ENCODE data around the gene WASF3.

Gene WASF3

DNA sequence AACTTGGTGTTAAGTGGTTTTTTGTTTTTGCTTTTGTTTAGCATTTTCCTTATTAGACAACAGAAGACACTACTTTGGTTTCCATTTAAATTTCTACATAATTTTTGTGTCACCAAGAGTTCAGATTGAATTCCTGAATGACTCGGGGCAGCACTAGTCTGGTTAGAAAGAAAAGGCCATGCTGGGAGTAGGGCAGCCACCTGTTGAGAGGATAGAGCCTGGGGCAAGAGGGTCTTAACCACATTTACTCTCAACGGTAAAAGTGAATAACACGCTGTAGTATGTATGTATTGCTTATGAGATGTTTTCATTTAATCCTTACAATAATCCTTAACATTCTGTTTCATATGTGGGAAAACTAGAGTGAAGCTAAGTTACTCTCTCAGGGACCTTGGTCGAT, 131.5 kb downstream of the WASF3 start:
- FAIRE-seq = no peak

DNA sequence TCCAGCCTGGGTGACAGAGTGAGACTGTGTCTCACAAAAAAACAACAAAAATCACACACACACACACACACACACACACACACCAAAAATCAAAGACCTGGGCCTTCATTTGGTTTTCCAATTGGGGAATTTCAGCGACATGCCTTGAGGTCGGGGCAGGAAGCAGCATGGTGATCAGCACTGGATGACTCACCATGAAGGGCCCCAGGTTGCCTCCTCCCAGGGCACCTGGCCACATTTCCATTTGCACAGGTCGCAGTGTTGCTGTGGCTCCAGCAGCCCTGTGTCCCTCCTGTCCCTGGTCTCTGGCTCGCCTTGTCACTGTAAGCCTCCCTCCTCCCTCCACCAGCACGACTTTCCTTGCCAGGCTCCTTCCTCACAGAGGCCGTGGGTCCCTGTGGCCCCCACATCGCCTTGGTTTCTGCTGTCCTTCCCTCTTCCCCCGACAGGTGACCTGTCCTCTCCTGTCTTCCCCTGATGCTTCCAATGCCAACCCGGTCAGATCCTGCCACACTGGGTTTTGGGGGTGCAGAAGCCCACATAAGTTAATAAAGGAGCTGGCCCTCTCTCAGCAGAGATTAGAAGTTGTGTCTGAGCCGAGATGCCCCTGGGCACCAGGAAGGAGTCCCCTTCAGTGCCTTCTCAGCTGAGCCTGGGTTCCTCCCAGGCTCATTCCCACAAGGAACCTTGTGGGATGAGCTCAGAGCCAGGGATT, 136.4 kb downstream of the WASF3 start:
- FAIRE-seq = no peak

DNA sequence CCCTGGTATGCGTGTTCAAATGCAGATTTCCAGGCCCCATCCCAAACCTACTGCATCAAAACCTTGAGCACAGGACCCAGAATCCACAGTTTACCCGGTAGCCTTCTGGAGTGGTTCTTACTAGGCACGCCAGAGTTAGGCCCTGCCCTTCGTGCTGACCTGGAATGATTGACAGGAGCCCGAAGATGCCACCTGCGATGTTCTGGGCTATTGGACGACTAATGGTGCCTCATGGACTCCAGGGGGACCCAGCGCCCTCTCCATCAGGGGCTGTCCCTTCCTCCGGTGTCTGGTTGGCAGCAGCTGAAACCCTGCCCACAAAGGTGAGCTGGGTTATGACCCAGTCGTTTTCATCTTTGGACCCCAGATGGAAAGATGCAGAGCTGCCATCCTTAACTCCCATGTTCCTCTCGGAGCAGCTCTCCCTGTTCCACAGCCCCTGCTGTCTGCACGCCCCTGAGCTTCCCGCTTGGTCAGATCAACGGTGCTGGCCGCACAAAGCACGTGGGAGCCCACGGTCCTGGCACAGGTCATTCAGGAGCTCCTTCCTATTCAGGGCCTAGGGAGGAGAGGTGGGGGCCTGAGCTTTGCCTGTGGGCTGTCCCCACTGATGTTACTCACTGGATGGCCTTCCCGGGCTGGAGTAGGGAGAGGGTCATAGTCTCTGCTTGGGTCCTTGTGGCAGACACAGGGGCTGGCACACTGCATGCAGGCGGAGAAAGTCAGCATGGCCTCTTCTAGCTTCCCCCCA, 137.3 kb downstream of the WASF3 start:
- FAIRE-seq = no peak

DNA sequence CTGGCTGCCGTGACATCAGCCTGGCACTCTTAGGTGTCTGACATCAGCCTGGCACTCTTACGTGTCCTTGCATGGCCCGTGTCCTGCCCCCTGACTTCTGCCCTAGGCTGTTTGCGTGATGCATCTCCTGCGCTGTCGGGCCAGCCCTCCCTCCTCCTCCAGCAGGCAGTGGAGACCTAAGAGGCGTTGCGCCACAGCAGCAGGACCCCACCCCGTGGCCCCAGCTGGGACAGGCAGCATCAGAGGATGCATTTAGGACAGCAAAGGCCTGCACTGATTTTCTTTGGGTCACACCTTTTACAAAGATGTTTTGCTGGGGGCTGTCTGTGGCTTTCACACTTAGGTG, 137.8 kb downstream of the WASF3 start:
- no peak for FAIRE-seq

GRCh38 chr13:26695891-26696311, 138.4 kb downstream of the WASF3 start:
- FAIRE-seq = no peak

GRCh38 chr13:26697069-26697955, 139.8 kb downstream of the WASF3 start:
- no peak for FAIRE-seq

DNA sequence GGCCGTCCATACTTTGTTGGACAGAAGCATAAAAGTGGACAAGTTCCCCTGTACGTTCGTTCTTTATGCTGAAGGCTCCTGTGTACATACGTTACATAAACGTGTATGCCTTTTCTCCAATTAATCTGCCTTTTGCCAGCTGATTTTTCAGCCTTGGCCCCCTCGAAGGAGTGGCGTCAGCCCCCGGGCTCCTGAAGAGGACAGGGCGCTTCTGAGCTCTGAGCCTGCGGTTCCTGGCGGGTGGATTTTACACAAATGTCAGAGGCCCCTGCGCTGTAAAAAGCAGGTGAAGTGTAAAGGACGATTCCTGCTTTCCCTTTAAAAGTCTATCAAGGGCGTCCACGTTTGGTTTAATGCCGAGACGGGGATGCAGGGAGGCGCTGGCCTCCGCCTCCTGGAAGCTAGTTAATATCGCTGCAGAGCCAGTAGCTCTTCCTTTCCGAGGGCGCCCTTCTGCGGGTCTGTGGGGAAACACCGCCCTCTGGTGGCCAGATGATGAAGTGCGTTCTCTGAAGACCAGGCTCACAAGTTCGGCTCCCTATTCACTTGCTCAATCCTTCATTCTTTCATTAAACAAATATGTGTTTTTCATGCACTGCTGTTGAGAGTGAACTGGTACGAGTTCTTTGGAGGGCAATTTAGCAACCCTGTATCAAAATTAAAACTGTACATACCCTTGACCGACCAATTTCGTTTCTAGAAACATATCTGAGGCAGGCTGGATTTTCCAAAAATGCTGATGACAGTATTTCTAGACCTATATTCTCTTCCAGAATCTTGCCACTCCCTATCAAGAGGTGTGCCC, 141.1 kb downstream of the WASF3 start:
- FAIRE-seq = peak; percentile 74

DNA sequence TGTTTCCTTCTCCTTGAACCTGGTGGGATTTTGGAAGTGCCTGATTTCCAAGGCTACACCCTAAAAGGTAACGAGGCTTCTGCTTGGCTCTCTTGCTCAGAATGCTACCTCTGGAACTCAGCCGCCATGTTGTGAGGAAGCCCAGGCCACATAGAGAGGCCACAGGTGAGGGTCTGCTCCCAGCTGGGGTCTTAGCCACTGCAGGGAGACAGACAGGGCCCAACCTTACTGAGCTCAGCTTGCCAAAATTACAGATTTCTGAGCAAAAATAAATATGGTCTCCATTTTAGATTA, 141.7 kb downstream of the WASF3 start:
- FAIRE-seq = no peak

GRCh38 chr13:26705536-26705935, 148.1 kb downstream of the WASF3 start:
- FAIRE-seq = no peak

- FAIRE-seq = no peak
Observed at GRCh38 chr13:26706381-26706780, 148.9 kb downstream of the WASF3 start.

DNA sequence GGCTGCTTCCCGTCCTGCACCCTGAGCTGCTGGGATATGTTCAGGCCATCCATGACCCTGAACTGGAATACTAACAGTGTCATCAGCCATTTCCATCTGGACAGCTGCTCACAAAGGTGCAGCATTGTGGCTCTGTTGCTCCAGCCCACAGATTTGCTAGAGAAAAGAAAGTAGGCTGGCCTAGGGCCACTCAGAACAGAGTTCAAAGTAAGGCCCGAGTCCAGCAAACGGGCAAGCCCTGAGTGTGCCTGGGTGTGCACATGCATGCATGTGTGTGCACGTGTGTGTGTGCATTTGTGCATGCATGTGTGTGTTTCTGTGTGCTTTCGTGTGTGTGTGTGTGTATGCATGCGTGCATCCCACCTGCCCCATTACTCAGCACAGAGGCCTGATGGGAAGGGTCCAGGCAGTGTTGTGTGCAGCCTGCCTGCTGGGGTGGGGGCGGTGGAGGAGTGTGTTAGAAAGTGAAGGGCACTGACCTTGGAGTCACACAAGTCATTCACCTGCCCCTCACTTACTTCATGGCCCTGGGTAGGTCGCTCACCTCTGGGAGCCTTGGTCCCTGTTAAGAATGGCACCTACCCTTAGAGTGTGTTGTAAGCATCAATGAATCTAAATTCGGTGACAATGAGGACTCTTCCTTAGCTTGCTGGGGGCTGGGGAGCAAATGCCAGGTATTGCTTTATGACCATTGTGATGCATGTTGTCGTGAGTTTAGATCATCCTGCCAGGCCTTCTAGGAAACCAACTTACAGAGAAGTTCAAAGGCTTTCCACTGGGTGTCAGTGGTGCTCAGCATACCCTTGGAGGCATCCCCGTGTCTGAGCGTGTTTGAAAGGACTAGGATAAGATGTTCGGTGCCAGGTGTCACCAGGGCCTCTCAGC, 149.9 kb downstream of the WASF3 start:
- FAIRE-seq = no peak

DNA sequence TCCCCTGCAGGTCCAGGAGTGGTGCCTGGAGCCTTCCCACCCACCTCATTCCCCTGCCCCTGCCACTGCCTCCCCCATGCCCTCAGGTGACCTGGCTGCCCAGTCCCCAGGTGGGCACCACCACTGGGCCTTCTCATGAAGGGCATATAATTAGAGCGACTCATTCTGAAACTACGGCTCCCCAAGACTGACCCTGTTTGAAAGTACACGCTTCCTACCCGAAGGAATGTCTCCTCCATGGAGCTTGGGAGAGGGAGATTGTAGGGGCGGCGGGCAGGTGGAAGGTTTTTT, 150.5 kb downstream of the WASF3 start:
- FAIRE-seq = no peak

- no peak for FAIRE-seq
Observed at GRCh38 chr13:26709461-26709860, 152.0 kb downstream of the WASF3 start.

DNA sequence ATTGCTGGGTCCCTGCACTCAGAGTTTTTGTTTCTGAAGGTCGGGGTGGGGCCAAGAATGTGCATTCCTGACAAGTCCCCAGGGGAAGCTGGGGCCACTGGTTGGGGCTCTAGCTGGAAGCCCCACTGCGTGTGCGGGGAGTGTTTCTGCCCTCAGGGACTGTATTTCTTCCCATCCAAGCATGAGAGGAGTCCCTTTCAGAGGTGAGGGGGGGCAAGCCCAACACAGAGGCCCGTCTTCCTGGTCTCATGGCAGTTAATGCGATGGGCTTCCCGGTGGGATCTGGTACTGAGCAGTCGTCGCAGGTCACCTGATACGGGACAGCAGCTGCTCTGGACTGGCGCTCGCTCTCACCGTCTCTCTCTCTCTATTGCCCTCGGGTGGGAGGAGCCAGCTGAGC, 152.7 kb downstream of the WASF3 start:
- no peak for FAIRE-seq

DNA sequence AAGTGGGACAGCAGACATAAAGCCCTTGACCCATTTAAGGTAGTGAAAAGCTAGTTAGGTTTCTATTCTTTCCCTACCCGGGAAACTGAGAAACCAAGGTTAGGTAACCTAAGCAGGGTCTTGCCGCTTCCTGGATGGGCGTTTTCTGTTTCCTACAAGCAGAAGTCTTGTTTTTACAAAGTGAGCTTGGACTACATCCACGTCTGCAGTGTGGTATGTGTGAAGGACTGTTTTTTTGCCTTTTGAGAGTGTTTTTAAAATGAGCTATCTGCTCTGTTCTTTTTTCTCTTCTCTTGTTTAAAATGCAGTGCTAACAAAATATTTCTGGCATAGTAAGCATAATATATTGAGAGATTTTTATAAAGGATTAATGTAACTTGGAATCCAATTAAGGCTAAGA, 153.7 kb downstream of the WASF3 start:
- FAIRE-seq = no peak

DNA sequence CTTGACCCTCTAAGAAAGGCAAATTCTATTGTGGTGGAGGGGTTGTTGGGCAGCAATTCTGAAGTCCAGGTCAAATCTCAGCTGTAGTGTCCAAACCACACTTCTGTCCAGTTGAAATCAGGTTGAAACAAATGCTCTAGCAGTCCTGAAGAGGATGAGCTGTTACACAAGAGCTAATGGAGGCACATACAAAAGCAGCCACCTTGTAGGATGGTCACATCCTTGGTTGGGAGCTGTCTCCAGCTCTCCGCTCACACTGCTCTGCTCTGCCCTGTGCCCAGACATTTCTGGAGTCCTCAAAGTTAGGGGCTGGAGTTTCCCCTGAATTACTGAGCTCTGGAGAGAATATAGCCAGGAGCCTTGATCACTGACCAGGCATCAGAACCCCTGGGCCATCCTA, 155.9 kb downstream of the WASF3 start:
- FAIRE-seq = no peak

GRCh38 chr13:26716984-26717383, 159.5 kb downstream of the WASF3 start:
- FAIRE-seq = no peak

GRCh38 chr13:26718146-26718545, 160.7 kb downstream of the WASF3 start:
- FAIRE-seq = no peak

GRCh38 chr13:26718872-26719271, 161.4 kb downstream of the WASF3 start:
- FAIRE-seq = no peak

DNA sequence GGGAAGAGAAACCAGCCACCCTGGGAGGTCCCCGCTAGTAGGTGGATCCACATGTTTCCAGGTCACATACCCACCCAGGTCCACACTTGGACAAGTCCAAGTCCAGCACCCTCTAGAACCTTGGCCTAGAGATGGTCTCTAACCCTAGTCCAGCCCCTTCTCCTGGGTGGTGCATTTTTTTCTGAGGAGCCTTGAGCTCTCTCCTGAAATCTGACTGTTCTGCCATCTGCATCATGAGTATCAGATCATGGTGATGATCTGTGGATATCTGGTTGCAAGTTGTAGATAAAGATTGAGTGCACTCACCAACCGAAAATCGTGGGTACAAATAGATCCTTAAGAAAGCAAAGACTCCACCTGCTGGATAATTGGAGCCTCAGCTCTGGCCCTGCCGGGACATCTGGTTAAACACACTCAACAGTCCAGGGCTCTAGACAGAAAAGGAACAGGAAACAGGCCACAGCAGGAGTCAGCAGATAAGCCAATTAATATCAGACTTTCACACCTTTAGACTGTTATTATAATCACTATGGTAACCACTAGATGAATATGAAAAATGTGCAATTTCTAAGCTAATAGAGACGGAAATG, 162.0 kb downstream of the WASF3 start:
- no peak for FAIRE-seq

DNA sequence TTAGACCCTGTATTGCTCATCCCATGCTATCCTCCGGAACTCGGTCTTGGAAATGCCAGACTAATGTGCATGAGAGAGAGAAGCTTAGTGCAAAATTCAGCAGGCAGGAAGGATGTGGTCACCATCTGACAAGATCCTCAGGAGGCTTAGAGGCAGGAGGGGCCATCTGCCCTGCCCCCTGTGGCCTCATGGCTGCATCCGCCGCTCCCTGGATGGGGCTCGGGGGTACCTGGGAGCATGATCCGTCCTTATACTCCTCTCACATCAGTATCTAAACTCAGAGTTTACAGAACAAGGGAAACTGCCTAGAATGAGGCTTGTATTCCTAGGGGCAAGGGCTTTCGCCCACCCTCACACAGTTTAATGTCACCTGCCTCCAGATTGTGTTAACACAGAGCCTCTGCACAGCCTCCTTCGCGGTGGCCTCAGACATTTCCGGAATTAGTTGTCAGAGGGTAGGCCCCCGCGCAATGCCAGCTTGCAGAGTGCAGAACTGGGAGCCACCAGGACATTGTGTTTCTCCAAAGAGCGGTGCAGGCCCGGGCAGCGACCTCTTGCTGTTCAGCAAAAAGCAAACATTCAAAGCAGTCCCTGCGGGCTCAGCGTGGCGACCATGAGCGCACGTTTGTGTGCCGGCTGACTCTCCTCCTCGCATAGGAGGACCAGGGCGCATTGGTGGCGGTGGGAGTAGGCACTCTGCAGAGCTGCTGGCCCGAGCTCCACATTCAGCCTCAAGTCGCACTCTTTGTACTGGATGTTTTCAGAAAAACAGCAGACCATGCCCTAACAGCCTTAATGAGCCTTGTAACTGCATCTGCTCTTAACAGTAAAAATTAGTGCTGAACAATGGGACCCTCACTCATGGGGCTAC, 164.0 kb downstream of the WASF3 start:
- no peak for FAIRE-seq
